Measurements from ENCODE around the gene NRP1. TPM values are rescaled to one million over a fixed set of nuclear protein-coding genes. Genes with fewer than 3 reads are reported as not detected.

Gene NRP1
- total and polyA plus RNA-seq, 2 donors (not counting 3 experiments of a cell fraction or from before 2014, with no cell fraction given), result 122 to 306 TPM

DNA sequence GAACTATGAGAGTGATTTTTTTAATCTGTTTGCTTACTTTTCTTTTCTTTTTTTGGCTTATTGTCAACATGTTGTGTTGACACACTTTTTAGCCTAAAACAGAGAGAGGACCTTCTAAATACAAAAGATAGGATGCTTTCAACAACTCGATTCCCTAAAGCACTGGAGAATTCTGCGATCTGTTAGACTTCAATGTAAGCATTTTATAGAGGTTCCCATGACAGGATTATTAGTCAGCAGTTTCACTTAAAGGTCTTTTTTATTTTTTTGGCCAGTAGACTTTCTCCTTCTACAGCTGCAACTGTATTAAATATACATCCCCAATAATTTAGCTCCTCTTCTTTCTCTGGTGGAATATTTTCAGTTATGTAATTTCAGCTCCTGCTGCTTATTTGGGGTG lies 12.7 kb upstream of the NRP1 start:
- Histone ChIP-seq H3K4me1 (ENCODE audit: control insufficient read depth, extremely low read depth, insufficient read depth, low read length) (peaks cover 1% of the 10 kb centered on the region), H3K27me3 (ENCODE audit: control insufficient read depth in 2 of 2, insufficient read depth in 2 of 2, low read length in 2 of 2) (no peaks in the 10 kb centered on the region), H3K4me2 (ENCODE audit: insufficient read depth, low read length) (no peak overlapping the region), H3K4me3 (replicated peaks in 1 of 3; ENCODE audit: insufficient read depth in 1 of 3, low read depth in 1 of 3, low read length in 3 of 3) (no peak overlapping the region), H3K9ac (replicated peaks; ENCODE audit: extremely low read depth, insufficient read depth, low read length) (no peak overlapping the region), H3K27ac (ENCODE audit: insufficient read depth, low read depth, low read length) (no peak overlapping the region), H2AFZ (ENCODE audit: low read depth, low read length) (no peak overlapping the region), H4K20me1 (replicated peaks; ENCODE audit: control insufficient read depth, extremely low read depth, insufficient read depth, low read length) (no peaks in the 10 kb centered on the region), H3K36me3 (ENCODE audit: control insufficient read depth in 2 of 2, extremely low read depth in 1 of 2, insufficient read depth in 2 of 2, low read length in 2 of 2) (no peaks in the 10 kb centered on the region), H3K79me2 (ENCODE audit: control insufficient read depth, insufficient read depth, low read length) (no peaks in the 10 kb centered on the region), H3K9me3 (replicated peaks; ENCODE audit: control insufficient read depth, insufficient read depth, low read length) (no peaks in the 10 kb centered on the region), H3K9me1 (replicated peaks; ENCODE audit: control insufficient read depth, extremely low read depth, insufficient read depth, low read length) (no peaks in the 10 kb centered on the region)
- no peak for FAIRE-seq
- CTCF ChIA-PET, result interaction anchor here (1.2 kb wide), 1 partner anchor 19 kb away, joined by 3 read pairs; no protein-coding TSS in a partner anchor
- dilution Hi-C loops (cut with MboI; ENCODE audit: extremely low pct_ligation_motif_present, low sequenced_read_pairs) (no loop called here), intact Hi-C loops (cut with micrococcal nuclease) (no loop called here)
- POLR2A ChIA-PET, result no interaction called here
- BruUV-seq (replicated peaks), result no TSS peak
- no peak for TF ChIP-seq POLR2AphosphoS5 (IDR thresholded peaks at IDR 0.05; ENCODE audit: insufficient read depth, low read depth, low read length)
- TF ChIP-seq, protein P1, sequence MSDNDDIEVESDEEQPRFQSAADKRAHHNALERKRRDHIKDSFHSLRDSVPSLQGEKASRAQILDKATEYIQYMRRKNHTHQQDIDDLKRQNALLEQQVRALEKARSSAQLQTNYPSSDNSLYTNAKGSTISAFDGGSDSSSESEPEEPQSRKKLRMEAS (IDR thresholded peaks at IDR 0.05; ENCODE audit: insufficient read depth, insufficient read length), result no peak
- no peak for TF ChIP-seq JUN (IDR thresholded peaks at IDR 0.05; ENCODE audit: borderline replicate concordance, insufficient read depth, insufficient read length, low read depth)
- TF ChIP-seq EZH2 (IDR thresholded peaks at IDR 0.05; ENCODE audit: borderline replicate concordance, low read depth, low read length, severe bottlenecking), result no peak
- TF ChIP-seq MYC (IDR thresholded peaks at IDR 0.05; ENCODE audit: low read depth, low read length), result no peak
- TF ChIP-seq GATA2 (IDR thresholded peaks at IDR 0.05; ENCODE audit: insufficient read depth, insufficient read length, low read depth, low read length), result no peak
- TF ChIP-seq POLR2A (IDR thresholded peaks at IDR 0.05; ENCODE audit: low read depth, low read length), result no peak
- TF ChIP-seq, protein P2, sequence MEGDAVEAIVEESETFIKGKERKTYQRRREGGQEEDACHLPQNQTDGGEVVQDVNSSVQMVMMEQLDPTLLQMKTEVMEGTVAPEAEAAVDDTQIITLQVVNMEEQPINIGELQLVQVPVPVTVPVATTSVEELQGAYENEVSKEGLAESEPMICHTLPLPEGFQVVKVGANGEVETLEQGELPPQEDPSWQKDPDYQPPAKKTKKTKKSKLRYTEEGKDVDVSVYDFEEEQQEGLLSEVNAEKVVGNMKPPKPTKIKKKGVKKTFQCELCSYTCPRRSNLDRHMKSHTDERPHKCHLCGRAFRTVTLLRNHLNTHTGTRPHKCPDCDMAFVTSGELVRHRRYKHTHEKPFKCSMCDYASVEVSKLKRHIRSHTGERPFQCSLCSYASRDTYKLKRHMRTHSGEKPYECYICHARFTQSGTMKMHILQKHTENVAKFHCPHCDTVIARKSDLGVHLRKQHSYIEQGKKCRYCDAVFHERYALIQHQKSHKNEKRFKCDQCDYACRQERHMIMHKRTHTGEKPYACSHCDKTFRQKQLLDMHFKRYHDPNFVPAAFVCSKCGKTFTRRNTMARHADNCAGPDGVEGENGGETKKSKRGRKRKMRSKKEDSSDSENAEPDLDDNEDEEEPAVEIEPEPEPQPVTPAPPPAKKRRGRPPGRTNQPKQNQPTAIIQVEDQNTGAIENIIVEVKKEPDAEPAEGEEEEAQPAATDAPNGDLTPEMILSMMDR (IDR thresholded peaks at IDR 0.05; ENCODE audit: extremely low read depth in 1 of 2, insufficient read depth in 1 of 2, low read depth in 1 of 2, low read length in 2 of 2), result no peak
- no peak for DNase-seq (ENCODE audit: low read depth, low spot score)

All from endothelial cell of umbilical vein (primary cell).